HEK293 (cell line): ENCODE measurements around the gene WASHC4.

Source experiments
- CTCF ChIA-PET: fragments of 350-600 bp; formaldehyde crosslinking; extraction: SDS; loops from one replicate; lab custom pipeline; 2021; ENCODE audit warnings: antibody characterized with exemption; lab: Yijun Ruan, JAX
- POLR2A ChIA-PET: fragments of 300-600 bp; formaldehyde crosslinking; extraction: SDS; loops from one replicate; lab custom pipeline; 2020; ENCODE audit warnings: antibody characterized with exemption, inconsistent platforms; lab: Yijun Ruan, JAX
- H3K27ac ChIP-seq: fragments of 200-500 bp; sonication (Bioruptor generic); 2 replicates; pipeline ENCODE4 v1.5.1; 2014; ENCODE audit warnings: low read depth, low read length, control low read depth, inconsistent platforms; ENCODE audit errors: extremely low read depth
- H3K36me3 ChIP-seq, 2 experiments: fragments of 200-500 bp in 1 of 2; sonication (Bioruptor generic) in 1 of 2; 1 replicate in 1 of 2; 2 replicates in 1 of 2; pipeline ENCODE4 v1.5.1; 2014 to 2017; ENCODE audit warnings: inconsistent platforms in 2 of 2, low read length in 2 of 2; ENCODE audit not compliant: control insufficient read depth in 2 of 2, insufficient read depth in 1 of 2
- H3K4me1 ChIP-seq: fragments of 200-500 bp; sonication (Bioruptor generic); 2 replicates; pipeline ENCODE4 v1.5.1; 2014; ENCODE audit warnings: mild to moderate bottlenecking, low read length, inconsistent platforms; ENCODE audit not compliant: control insufficient read depth, insufficient read depth
- H3K4me3 ChIP-seq: 2 replicates; pipeline ENCODE4 v1.5.1; 2011; ENCODE audit warnings: low read depth, mild to moderate bottlenecking, control low read depth, low read length, moderate library complexity
- H3K9me3 ChIP-seq: fragments of 200-500 bp; sonication (Bioruptor generic); 2 replicates; pipeline ENCODE4 v1.5.1; 2014; ENCODE audit warnings: low read depth, low read length, inconsistent platforms; ENCODE audit not compliant: control insufficient read depth, insufficient read depth
- AEBP2 ChIP-seq: fragments of 450-650 bp; formaldehyde crosslinking; IDR thresholded peaks from 2 replicates; pipeline ENCODE4 v1.5.1; 2016; ENCODE audit warnings: missing biosample characterization, missing genetic modification characterization, borderline replicate concordance
- CTCF ChIP-seq: fragments of 450-650 bp; formaldehyde crosslinking; IDR thresholded peaks from 2 replicates; pipeline ENCODE4 v1.5.1; 2016; ENCODE audit warnings: missing biosample characterization, missing genetic modification characterization
- KLF1 ChIP-seq: fragments of 450-650 bp; formaldehyde crosslinking; IDR thresholded peaks from 2 replicates; pipeline ENCODE4 v1.5.1; 2016; ENCODE audit warnings: missing biosample characterization, missing genetic modification characterization
- KLF9 ChIP-seq: fragments of 450-650 bp; formaldehyde crosslinking; IDR thresholded peaks from 2 replicates; pipeline ENCODE4 v1.5.1; 2016; ENCODE audit warnings: missing biosample characterization, missing genetic modification characterization, low read depth
- PBX3 ChIP-seq: sonication (generic); formaldehyde crosslinking; IDR thresholded peaks from 2 replicates; pipeline ENCODE4 v1.8.1; 2022; ENCODE audit warnings: mild to moderate bottlenecking, moderate library complexity, missing genetic modification reagents
- SCRT2 ChIP-seq: fragments of 450-650 bp; formaldehyde crosslinking; IDR thresholded peaks from 2 replicates; pipeline ENCODE4 v1.5.1; 2016; ENCODE audit warnings: missing biosample characterization, missing genetic modification characterization
- SETDB1 ChIP-seq: IDR thresholded peaks from one replicate; pipeline ENCODE4 v1.6.1; 2017; ENCODE audit warnings: mild to moderate bottlenecking, low read length, moderate library complexity, mixed read lengths; ENCODE audit not compliant: insufficient read length
- TCF7L2 ChIP-seq: IDR thresholded peaks from 2 replicates; pipeline ENCODE4 v1.6.1; 2011; ENCODE audit warnings: low read depth, mild to moderate bottlenecking, inconsistent platforms, low read length, moderate library complexity, borderline replicate concordance
- ZBTB20 ChIP-seq: fragments of 450-650 bp; formaldehyde crosslinking; IDR thresholded peaks from 2 replicates; pipeline ENCODE4 v1.5.1; 2016; ENCODE audit warnings: missing biosample characterization, missing genetic modification characterization
- ZBTB26 ChIP-seq: fragments of 450-650 bp; formaldehyde crosslinking; optimal IDR thresholded peaks from 2 replicates; pipeline ENCODE3; 2016; ENCODE audit warnings: missing biosample characterization, mild to moderate bottlenecking, missing genetic modification characterization
- ZNF202 ChIP-seq: fragments of 450-650 bp; formaldehyde crosslinking; IDR thresholded peaks from 2 replicates; pipeline ENCODE4 v1.5.1; 2016; ENCODE audit warnings: missing biosample characterization, missing genetic modification characterization, borderline replicate concordance
- ZNF280C ChIP-seq: fragments of 450-650 bp; formaldehyde crosslinking; IDR thresholded peaks from 2 replicates; pipeline ENCODE4 v1.5.1; 2016; ENCODE audit warnings: missing biosample characterization, missing genetic modification characterization
- ZNF335 ChIP-seq: fragments of 450-650 bp; formaldehyde crosslinking; conservative IDR thresholded peaks from 2 replicates; pipeline ENCODE4 v1.5.1; 2016; ENCODE audit warnings: missing biosample characterization, missing genetic modification characterization
- ZNF48 ChIP-seq: fragments of 450-650 bp; formaldehyde crosslinking; IDR thresholded peaks from 2 replicates; pipeline ENCODE4 v1.5.1; 2016; ENCODE audit warnings: missing biosample characterization, missing genetic modification characterization
- ZNF529 ChIP-seq: fragments of 450-650 bp; formaldehyde crosslinking; IDR thresholded peaks from 2 replicates; pipeline ENCODE4 v1.5.1; 2017; ENCODE audit warnings: missing genetic modification characterization, missing biosample characterization; ENCODE audit not compliant: insufficient replicate concordance
- ZNF544 ChIP-seq: fragments of 450-650 bp; formaldehyde crosslinking; IDR thresholded peaks from 2 replicates; pipeline ENCODE4 v1.5.0; 2017; ENCODE audit warnings: missing biosample characterization, missing genetic modification characterization
- ZNF561 ChIP-seq: fragments of 450-650 bp; IDR thresholded peaks from 2 replicates; pipeline ENCODE4 v1.5.1; 2018; ENCODE audit warnings: missing biosample characterization, missing genetic modification characterization, borderline replicate concordance
- ZNF677 ChIP-seq: fragments of 450-650 bp; IDR thresholded peaks from 2 replicates; pipeline ENCODE4 v1.5.0; 2018; ENCODE audit warnings: missing biosample characterization, mild to moderate bottlenecking, missing genetic modification characterization, moderate library complexity
- ZNF777 ChIP-seq: fragments of 450-650 bp; formaldehyde crosslinking; IDR thresholded peaks from 2 replicates; pipeline ENCODE4 v1.5.1; 2017; ENCODE audit warnings: missing biosample characterization, missing genetic modification characterization, borderline replicate concordance
- ZSCAN30 ChIP-seq: fragments of 450-650 bp; IDR thresholded peaks from 2 replicates; pipeline ENCODE4 v1.5.1; 2018; ENCODE audit warnings: missing biosample characterization, mild to moderate bottlenecking, missing genetic modification characterization, moderate library complexity

WASHC4 gene

GRCh38 chr12:105083551-105084105 is 23.9 kb upstream of the WASHC4 start:
- H3K4me3 ChIP-seq = peak overlapping the region; percentile 2
- no peak overlapping the region; the same call in 1 of the 2 replicates for H3K27ac ChIP-seq
- TF ChIP-seq ZNF335 (tag by site-specific recombination) = peak; percentile 75
- no peak for TF ChIP-seq ZNF529 (tag by site-specific recombination)
- TF ChIP-seq TCF7L2 = no peak
- no peak for TF ChIP-seq SCRT2 (tag by site-specific recombination)
- no peak for TF ChIP-seq ZNF48 (tag by site-specific recombination)
- TF ChIP-seq ZNF677 (tag by site-specific recombination) = no peak
- 0 out of 2 replicates have a peak, but pooled peaks have one; percentile 14 for TF ChIP-seq CTCF (tag by site-specific recombination)
- H3K36me3 ChIP-seq = no peaks in the 10 kb centered on the region
- ChIA-PET CTCF (interaction anchor here (0.9 to 1.8 kb wide), 2 partner anchors 12 to 975 kb away, joined by 3 to 5 read pairs; no protein-coding TSS in a partner anchor), POLR2A (interaction anchor here (0.8 kb wide), 1 partner anchor 24 kb away, joined by 5 read pairs; the partner anchor contains the start of gene WASHC4)
- H3K4me1 ChIP-seq = peaks cover 4% of the 10 kb centered on the region; the same call in 1 of the 2 replicates
- no peaks in the 10 kb centered on the region for H3K9me3 ChIP-seq

GRCh38 chr12:105084251-105085250 is 23.0 kb upstream of the WASHC4 start, which contains the start of gene ALDH1L2:
Gene ALDH1L2 (minus strand): TSS chr12:105084458. CDS start chr12:105084436, 22 bp downstream.
- ChIA-PET CTCF (no interaction called here), POLR2A (interaction anchor here (0.5 to 0.6 kb wide), 7 partner anchors 9 to 723 kb away, joined by 3 to 4 read pairs (median 3); partner anchors contain the start of gene WASHC4)
- TF ChIP-seq PBX3 (0 out of 2 replicates have a peak, but pooled peaks have one; percentile 39), ZNF777 (no peak), ZNF280C (tag by site-specific recombination) (no peak), SETDB1 (no peak), ZNF561 (tag by site-specific recombination) (0 out of 2 replicates have a peak, but pooled peaks have one; percentile 17), ZBTB26 (tag by site-specific recombination) (peak; percentile 28), ZNF544 (tag by site-specific recombination) (no peak), AEBP2 (tag by site-specific recombination) (no peak), ZBTB20 (tag by site-specific recombination) (peak; percentile 38; the same call in 1 of the 2 replicates), ZSCAN30 (peak; percentile 70; the same call in 1 of the 2 replicates), KLF9 (tag by site-specific recombination) (peak; percentile 29; the same call in 1 of the 2 replicates), KLF1 (tag by site-specific recombination) (0 out of 2 replicates have a peak, but pooled peaks have one; percentile 6), ZNF202 (tag by site-specific recombination) (0 out of 2 replicates have a peak, but pooled peaks have one; percentile 31)
- H3K36me3 ChIP-seq = no peaks in the 10 kb centered on the region
- no peak within 1 kb of the TSS; the same call in 1 of the 2 replicates for H3K27ac ChIP-seq
- H3K9me3 ChIP-seq = no peaks in the 10 kb centered on the region
- peaks cover 4% of the 10 kb centered on the region; the same call in 1 of the 2 replicates for H3K4me1 ChIP-seq
- peak within 1 kb of the TSS; percentile 2 for H3K4me3 ChIP-seq
